NCI-H510A treated with DMSO at 0.1 percent for 48 hours (cell line): ENCODE results near the gene PF4V1.

Experiments
- DNase-seq: peaks from one replicate; lab custom pipeline; 2025; lab: John Stamatoyannopoulos, UW

Gene PF4V1

GRCh38 chr4:73847526-73848182 is 5.4 kb upstream of the PF4V1 start:
- no peak for DNase-seq

DNA sequence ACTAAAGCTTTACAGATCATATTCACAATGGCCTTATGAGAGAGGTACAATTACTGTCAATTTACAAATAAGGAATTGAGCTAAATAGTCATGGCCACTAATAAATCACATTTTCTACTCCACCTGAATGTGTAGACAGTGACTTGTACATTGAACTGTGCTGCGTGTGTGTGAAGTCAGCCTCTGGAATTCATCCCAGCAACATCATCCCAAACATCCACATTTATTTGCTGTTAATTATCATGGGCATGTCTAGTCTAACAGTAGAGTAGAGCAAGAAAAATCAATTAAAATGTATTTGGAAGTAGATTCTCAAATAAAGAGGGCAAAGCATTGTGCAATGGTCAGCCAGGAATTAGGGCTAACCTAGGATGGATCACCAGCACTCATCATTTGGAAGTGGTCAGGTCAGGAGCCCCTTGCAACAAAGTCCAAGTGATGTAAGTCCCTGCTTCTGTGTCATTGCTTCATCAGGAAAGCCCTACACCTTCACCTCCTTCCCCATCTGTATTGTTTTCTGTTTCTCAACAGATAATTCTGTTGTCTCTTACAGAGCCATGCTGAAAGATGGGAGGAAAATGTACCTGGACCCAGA is 4.8 kb upstream of the PF4V1 start:
- no peak for DNase-seq

- peak; percentile 89 for DNase-seq
These were observed 2.7 kb upstream of the PF4V1 start for GRCh38 chr4:73850261-73850970.

DNA sequence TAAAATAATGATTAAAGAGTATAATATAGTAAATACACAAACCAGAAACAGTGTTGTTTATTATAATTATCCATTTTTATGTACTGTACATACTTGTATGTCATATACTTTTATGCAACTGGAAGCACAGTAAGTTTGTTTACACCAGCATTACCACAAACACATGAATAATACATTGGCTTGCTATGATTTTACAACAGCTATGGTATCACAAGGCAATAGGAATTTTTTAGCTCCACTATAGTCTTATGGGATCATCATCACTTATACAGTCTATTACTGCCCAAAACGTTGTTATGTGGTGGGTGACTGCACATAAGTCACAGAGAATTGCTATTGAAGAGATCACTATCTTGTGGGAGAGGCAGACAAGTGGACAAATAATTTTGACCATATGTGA is 1.8 kb upstream of the PF4V1 start:
- no peak for DNase-seq

- DNase-seq, result no peak
These were observed 325 bp upstream of the PF4V1 start for GRCh38 chr4:73852771-73853170.

GRCh38 chr4:73853718-73854473 is 800 bp downstream of the PF4V1 start:
- no peak for DNase-seq

GRCh38 chr4:73855406-73855805 is 2.3 kb downstream of the PF4V1 start:
- no peak for DNase-seq

DNA sequence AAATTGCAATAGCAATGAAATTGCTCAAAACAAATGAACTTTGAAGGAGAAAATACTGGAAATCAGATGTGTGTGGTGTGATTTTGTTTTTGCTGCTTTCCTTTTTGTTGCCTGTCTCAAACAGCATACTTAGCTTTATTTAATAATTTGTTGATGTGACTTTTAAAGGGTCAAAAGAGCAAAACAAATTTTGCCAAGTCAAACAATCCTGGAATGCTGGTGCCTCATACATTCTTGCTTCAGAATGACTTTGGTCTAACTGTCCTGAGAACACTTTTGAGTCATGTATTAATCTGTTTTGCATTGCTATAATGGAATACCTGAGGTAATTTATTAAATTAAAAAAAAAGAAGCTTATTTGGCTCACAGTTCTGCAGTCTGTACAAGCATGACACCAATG is 3.4 kb downstream of the PF4V1 start:
- no peak for DNase-seq

DNA sequence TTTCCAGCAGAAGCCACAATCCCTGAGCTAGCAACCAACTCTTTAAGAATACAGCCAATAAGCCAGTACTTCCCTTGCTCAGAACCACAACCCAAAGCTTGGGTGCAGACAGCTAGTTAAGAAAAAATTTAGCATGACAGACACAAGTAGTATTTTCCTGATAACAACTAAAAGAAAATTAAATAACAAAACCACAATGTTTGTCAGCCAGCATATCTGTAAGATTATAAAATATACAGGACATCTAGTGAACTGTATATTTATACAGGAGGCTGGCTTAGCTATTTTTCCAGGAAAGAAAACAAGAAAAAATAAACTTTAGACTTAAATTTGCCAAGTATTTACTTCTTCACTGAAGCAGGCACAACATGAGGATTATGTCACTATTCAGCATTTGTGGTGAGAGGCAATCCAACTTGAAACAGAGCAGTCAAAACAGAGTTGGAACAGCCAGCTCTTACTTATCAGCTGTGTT is 6.6 kb downstream of the PF4V1 start:
- no peak for DNase-seq

DNA sequence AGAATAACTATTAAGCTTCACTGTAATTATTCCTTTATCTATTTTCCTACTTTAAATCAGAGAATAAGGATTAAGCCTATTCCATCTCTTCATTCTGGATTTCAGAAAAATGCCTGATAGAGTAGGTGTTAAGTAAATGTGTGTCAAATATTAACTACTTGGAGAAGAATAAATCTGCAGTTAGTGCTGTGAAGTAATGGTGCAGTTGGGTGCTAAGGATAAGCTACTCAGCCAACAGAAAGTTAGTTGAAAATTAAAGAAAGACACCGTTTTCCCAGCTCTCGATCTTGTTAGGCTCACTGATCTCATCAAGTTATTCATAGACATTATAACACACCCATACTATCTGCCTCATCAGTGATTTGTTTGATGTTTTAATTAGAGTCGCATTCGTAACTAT is 7.1 kb downstream of the PF4V1 start:
- no peak for DNase-seq

GRCh38 chr4:73860917-73861316 is 7.8 kb downstream of the PF4V1 start:
- no peak for DNase-seq

GRCh38 chr4:73862322-73862721 is 9.2 kb downstream of the PF4V1 start:
- DNase-seq, result no peak

GRCh38 chr4:73864365-73864764 is 11.3 kb downstream of the PF4V1 start:
- peak; percentile 21 for DNase-seq

DNA sequence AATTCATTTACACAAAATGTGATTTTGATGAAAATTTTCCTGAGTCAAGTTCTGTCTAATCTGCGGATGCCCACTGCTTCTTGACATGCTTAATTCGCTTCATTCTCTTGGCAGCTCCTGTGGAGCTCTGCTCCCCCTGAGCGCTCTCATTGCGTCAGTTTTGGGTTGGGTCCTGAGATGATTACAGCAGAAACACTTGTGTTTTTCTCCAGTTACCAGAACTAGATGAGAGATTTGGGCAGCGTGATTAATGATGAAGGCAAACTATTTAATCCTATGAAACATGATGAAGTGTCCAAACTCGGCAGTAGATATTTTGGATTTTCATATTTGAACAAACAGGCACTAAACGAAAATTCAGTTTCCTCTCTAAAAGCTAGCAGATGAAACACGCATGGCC is 11.9 kb downstream of the PF4V1 start:
- DNase-seq, result no peak

DNA sequence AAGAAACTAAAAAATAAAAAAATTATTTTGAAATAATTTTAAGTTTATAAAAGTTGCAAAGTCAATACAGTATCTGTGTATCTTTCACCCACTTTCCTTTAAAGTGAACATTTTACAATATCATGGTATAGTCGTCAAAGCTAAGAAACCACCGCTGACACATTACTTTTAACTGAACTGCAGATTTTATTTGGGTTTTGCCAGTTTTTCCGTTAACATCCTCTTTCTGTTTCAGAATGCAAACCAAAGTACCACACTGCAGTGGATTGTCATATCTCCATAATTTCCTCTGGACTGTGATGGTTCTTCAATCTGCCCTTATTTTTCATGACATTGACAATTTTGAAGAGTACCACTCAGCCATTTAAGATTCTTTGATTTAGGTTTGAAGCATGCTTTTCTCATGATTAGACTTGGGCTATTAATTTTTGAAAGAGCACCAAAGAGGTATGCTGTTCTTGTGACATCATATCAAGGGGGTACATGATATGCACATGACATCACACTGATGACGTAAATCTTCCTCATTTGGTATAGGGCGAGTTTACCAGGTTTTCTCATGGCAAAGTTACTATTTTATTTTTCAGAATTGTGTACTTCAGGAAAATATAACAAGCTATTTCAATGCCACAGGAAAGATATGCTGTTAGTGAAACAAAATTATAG is 12.5 kb downstream of the PF4V1 start:
- no peak for DNase-seq

- DNase-seq, result no peak
These were observed 13.2 kb downstream of the PF4V1 start for GRCh38 chr4:73866246-73866645.

DNA sequence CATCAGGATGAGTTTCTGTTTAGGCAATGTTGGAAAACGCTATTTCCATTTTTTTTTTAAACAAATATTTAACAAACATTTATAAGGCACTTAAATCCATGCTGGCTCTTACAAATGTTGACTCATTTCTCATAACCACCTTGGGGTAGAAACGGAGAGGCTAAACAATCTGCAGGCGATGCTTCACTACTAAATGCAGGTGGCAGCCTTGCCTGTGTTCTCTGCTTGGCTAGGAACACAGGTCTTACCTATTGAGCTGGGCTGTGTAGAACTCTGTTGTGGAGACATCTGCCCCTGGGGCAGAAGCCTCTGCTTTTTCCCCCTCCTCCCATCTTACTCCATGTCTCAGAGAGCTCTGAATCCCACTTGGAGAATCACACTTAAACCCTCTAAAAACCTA is 14.7 kb downstream of the PF4V1 start:
- peak; percentile 55 for DNase-seq

- no peak for DNase-seq
These were observed 15.4 kb downstream of the PF4V1 start for GRCh38 chr4:73868206-73869129.

DNA sequence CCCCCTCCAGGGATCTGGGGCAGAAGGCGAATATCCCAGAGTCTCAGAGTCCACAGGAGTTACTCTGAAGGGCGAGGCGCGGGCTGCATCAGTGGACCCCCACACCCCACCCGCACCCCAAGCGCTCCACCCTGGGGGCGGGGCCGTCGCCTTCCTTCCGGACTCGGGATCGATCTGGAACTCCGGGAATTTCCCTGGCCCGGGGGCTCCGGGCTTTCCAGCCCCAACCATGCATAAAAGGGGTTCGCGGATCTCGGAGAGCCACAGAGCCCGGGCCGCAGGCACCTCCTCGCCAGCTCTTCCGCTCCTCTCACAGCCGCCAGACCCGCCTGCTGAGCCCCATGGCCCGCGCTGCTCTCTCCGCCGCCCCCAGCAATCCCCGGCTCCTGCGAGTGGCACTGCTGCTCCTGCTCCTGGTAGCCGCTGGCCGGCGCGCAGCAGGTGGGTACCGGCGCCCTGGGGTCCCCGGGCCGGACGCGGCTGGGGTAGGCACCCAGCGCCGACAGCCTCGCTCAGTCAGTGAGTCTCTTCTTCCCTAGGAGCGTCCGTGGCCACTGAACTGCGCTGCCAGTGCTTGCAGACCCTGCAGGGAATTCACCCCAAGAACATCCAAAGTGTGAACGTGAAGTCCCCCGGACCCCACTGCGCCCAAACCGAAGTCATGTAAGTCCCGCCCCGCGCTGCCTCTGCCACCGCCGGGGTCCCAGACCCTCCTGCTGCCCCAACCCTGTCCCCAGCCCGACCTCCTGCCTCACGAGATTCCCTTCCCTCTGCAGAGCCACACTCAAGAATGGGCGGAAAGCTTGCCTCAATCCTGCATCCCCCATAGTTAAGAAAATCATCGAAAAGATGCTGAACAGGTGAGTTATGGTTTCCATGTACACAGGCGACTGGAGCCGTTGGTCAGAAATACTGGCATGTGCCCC is 16.3 kb downstream of the PF4V1 start, which contains the start of gene CXCL1:
Gene CXCL1 (plus strand): TSS at position 264 of the 926 bp plus-strand sequence. CDS start 78 bp downstream, at position 342.
- DNase-seq, result no peak

DNA sequence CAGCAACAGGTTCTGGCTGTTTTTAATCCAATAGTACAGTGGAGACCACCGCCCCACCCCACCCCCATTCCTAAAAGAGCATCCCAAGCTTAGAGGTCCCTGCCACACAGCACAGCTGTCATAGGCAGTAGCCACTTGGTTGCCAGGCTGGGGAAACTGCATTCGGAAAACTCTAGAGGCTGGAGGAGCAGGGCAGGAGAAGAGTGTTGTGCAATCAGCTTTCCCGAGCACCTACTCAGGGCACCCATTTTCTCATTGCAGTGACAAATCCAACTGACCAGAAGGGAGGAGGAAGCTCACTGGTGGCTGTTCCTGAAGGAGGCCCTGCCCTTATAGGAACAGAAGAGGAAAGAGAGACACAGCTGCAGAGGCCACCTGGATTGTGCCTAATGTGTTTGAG is 17.2 kb downstream of the PF4V1 start:
- DNase-seq, result peak; percentile 38
